Fibroblast of lung (primary cell): Measurements from ENCODE around the gene GVQW3. TPM values are rescaled to one million over a fixed set of nuclear protein-coding genes. Genes with fewer than 3 reads are reported as not detected.

Source experiments
- DNase-seq, 2 donors: peaks; one replicate each; pipeline versions ENCODE4 v3.0.0 to v3.0.0-alpha.2; 2010; ENCODE audit warnings: low read depth in 2 of 2
- H2AFZ ChIP-seq: 2 replicates; pipeline ENCODE4 v1.5.1; 2012; ENCODE audit warnings: low read length, control low read depth, inconsistent platforms
- H3K27ac ChIP-seq: 2 replicates; pipeline ENCODE4 v1.5.1; 2011; ENCODE audit warnings: low read length, control low read depth; ENCODE audit not compliant: insufficient read depth
- H3K27me3 ChIP-seq: 2 replicates; pipeline ENCODE4 v1.5.1; 2011; ENCODE audit warnings: mild to moderate bottlenecking, low read length; ENCODE audit not compliant: control insufficient read depth, insufficient read depth
- H3K36me3 ChIP-seq: 2 replicates; pipeline ENCODE4 v1.5.1; 2011; ENCODE audit warnings: low read length; ENCODE audit not compliant: control insufficient read depth, insufficient read depth
- H3K4me1 ChIP-seq: 2 replicates; pipeline ENCODE4 v1.5.1; 2011; ENCODE audit warnings: low read length; ENCODE audit not compliant: control insufficient read depth, insufficient read depth; ENCODE audit errors: extremely low read depth
- H3K4me2 ChIP-seq: 2 replicates; pipeline ENCODE4 v1.5.1; 2011; ENCODE audit warnings: low read length, control low read depth; ENCODE audit not compliant: insufficient read depth; ENCODE audit errors: extremely low read depth
- H3K4me3 ChIP-seq, 4 experiments: fragments of 200-600 bp in 1 of 4; sonication (generic) in 1 of 4; replicated peaks in 1 of 4; 2 replicates each; pipeline ENCODE4 v1.5.1; 2011 to 2016; ENCODE audit warnings: low read length in 4 of 4, low read depth in 3 of 4, mild to moderate bottlenecking in 3 of 4, control low read depth in 2 of 4, inconsistent platforms in 1 of 4, mixed read lengths in 1 of 4; ENCODE audit not compliant: insufficient read depth in 1 of 4; ENCODE audit errors: control extremely low read depth in 1 of 4
- H3K79me2 ChIP-seq: 2 replicates; pipeline ENCODE4 v1.5.1; 2012; ENCODE audit warnings: mild to moderate bottlenecking, low read length, inconsistent platforms; ENCODE audit not compliant: control insufficient read depth, insufficient read depth
- H3K9ac ChIP-seq: 2 replicates; pipeline ENCODE4 v1.5.1; 2011; ENCODE audit warnings: mild to moderate bottlenecking, low read length, control low read depth; ENCODE audit not compliant: insufficient read depth
- H3K9me3 ChIP-seq: 2 replicates; pipeline ENCODE4 v1.5.1; 2012; ENCODE audit warnings: low read depth, low read length; ENCODE audit not compliant: control insufficient read depth, insufficient read depth
- H4K20me1 ChIP-seq: 2 replicates; pipeline ENCODE4 v1.5.1; 2011; ENCODE audit warnings: low read length; ENCODE audit not compliant: control insufficient read depth, insufficient read depth; ENCODE audit errors: extremely low read depth
- EZH2 ChIP-seq: IDR thresholded peaks from 2 replicates; pipeline ENCODE4 v1.5.1; 2012; ENCODE audit warnings: low read length, control low read depth, mild to moderate bottlenecking; ENCODE audit errors: missing control alignments
- polyA plus RNA-seq, 2 donors: library from polyadenylated mRNA; depleted of rRNA in 1 of 2; stranded (reverse) in 1 of 2; unstranded in 1 of 2; fragments of >200 nt; gene quantifications; 2 replicates each; pipeline ENCODE4 v1.2.1, GENCODE V29; 2011 to 2012; ENCODE audit warnings: missing spikeins in 1 of 2
- total RNA-seq: library from RNA; depleted of rRNA; stranded (reverse); fragments of >200 nt; gene quantifications from 2 replicates; pipeline ENCODE4 v1.2.1, GENCODE V29; 2014
- TF ChIP-seq, protein P1 (sequence below), 2 donors: IDR thresholded peaks in 1 of 2; conservative IDR thresholded peaks in 1 of 2; 1 replicate in 1 of 2; 2 replicates in 1 of 2; pipeline ENCODE4 v1.5.1; 2011 to 2012; ENCODE audit warnings: low read length in 2 of 2, control low read depth in 1 of 2, inconsistent platforms in 1 of 2, low read depth in 1 of 2, mild to moderate bottlenecking in 1 of 2

Gene GVQW3
- total and polyA plus RNA-seq, 2 donors (not counting 1 experiment from before 2014, with no cell fraction given): 1.3 to 1.4 TPM

DNA sequence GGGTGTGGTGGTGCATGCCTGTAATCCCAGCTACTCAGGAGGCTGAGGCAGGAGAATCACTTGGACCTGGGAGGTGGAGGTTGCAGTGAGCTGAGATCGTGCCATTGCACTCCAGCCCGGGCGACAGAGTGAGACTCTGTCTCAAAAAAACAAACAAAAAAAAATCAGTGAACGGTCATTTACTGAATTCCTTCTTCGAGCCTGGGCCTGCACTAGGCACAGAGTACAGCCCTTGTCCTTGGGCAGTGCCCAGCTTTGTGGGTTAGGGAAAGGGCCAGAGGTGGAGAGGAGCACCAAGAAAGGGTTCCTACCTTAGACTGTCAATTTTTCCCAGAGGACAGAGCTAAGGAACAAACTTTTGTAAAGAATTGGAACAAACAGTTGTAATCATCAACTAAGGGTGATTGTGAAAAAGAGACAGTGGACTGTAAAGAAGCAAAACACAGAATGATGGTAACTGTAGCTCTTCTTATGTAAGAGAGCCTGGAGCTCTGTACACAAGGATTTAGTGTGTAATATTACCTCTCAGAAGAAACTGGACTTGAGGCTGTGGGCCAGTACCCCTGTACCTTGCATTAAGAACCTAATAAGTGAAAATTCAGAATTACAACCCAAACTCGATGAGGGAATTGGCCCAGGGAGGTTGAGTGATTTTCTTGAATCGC lies 10.8 kb downstream of the GVQW3 start:
- no peak overlapping the region for H3K4me2 ChIP-seq
- H4K20me1 ChIP-seq: no peaks in the 10 kb centered on the region
- H3K27me3 ChIP-seq: no peaks in the 10 kb centered on the region
- no peak overlapping the region for H2AFZ ChIP-seq
- H3K4me1 ChIP-seq: no peaks in the 10 kb centered on the region
- H3K27ac ChIP-seq: no peak overlapping the region
- no peak for TF ChIP-seq EZH2
- TF ChIP-seq, protein P1, sequence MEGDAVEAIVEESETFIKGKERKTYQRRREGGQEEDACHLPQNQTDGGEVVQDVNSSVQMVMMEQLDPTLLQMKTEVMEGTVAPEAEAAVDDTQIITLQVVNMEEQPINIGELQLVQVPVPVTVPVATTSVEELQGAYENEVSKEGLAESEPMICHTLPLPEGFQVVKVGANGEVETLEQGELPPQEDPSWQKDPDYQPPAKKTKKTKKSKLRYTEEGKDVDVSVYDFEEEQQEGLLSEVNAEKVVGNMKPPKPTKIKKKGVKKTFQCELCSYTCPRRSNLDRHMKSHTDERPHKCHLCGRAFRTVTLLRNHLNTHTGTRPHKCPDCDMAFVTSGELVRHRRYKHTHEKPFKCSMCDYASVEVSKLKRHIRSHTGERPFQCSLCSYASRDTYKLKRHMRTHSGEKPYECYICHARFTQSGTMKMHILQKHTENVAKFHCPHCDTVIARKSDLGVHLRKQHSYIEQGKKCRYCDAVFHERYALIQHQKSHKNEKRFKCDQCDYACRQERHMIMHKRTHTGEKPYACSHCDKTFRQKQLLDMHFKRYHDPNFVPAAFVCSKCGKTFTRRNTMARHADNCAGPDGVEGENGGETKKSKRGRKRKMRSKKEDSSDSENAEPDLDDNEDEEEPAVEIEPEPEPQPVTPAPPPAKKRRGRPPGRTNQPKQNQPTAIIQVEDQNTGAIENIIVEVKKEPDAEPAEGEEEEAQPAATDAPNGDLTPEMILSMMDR (conservative IDR thresholded peaks at IDR 0.05 in 1 of 2, IDR thresholded peaks at IDR 0.05 in 1 of 2; ENCODE audit: low read depth in 1 of 2, low read length in 2 of 2): no peak
- no peaks in the 10 kb centered on the region for H3K79me2 ChIP-seq
- no peak overlapping the region for H3K9ac ChIP-seq
- no peak for DNase-seq
- no peaks in the 10 kb centered on the region for H3K36me3 ChIP-seq
- no peak overlapping the region for H3K4me3 ChIP-seq
- no peaks in the 10 kb centered on the region for H3K9me3 ChIP-seq

DNA sequence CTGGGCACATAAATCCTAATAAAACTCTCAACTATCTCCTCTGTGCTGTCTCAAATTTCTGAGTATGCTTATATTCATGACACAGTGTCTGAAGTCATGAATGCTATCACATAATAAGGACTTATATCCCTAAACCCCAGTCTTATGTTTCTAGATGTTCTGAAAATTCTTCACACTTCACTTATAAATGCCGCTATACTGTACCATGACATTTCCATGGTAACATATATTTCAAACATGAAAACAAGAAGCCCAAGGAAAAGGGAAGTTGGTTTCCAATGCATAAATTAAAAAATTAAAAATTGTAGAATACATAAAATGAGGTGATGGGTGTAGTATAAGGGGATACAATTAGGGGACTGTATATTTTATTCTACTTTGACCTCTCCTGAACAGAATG lies 11.7 kb downstream of the GVQW3 start:
- Histone ChIP-seq H3K27ac (no peak overlapping the region), H2AFZ (no peak overlapping the region), H3K9ac (no peak overlapping the region), H4K20me1 (no peaks in the 10 kb centered on the region), H3K27me3 (no peaks in the 10 kb centered on the region), H3K9me3 (no peaks in the 10 kb centered on the region), H3K36me3 (no peaks in the 10 kb centered on the region), H3K79me2 (no peaks in the 10 kb centered on the region), H3K4me3 (no peak overlapping the region), H3K4me2 (no peak overlapping the region), H3K4me1 (no peaks in the 10 kb centered on the region)
- no peak for DNase-seq
- TF ChIP-seq EZH2: no peak
- TF ChIP-seq, protein P1 (conservative IDR thresholded peaks at IDR 0.05 in 1 of 2, IDR thresholded peaks at IDR 0.05 in 1 of 2; ENCODE audit: low read depth in 1 of 2, low read length in 2 of 2): no peak

DNA sequence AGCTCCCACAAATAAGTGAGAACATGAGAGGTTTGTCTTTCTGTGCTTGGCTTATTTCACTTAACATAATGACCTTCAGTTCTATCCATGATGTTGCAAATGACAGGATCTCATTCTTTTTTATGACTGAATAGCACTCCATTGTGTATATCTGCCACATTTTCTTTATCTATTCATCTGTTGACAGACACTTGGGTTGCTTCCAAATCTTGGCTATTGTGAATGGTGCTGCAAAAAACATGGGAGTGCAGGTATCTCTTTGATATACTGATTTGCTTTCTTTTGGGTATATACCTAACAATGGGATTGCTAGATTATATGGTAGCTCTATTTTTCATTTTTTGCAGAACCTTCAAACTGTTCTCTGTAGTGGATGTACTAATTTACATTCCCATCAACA lies 13.3 kb downstream of the GVQW3 start:
- no peak overlapping the region for H3K4me2 ChIP-seq
- H3K9ac ChIP-seq: no peak overlapping the region
- H3K27me3 ChIP-seq: no peaks in the 10 kb centered on the region
- no peaks in the 10 kb centered on the region for H3K4me1 ChIP-seq
- DNase-seq: no peak
- no peaks in the 10 kb centered on the region for H3K9me3 ChIP-seq
- H2AFZ ChIP-seq: no peak overlapping the region
- H3K79me2 ChIP-seq: no peaks in the 10 kb centered on the region
- no peaks in the 10 kb centered on the region for H3K36me3 ChIP-seq
- H3K4me3 ChIP-seq: no peak overlapping the region
- TF ChIP-seq, protein P1 (conservative IDR thresholded peaks at IDR 0.05 in 1 of 2, IDR thresholded peaks at IDR 0.05 in 1 of 2; ENCODE audit: low read depth in 1 of 2, low read length in 2 of 2): no peak
- TF ChIP-seq EZH2: no peak
- H4K20me1 ChIP-seq: no peaks in the 10 kb centered on the region
- H3K27ac ChIP-seq: no peak overlapping the region
